GM18505 (cell line): Measurements from ENCODE around the gene CATSPERZ.
A peak's percentile ranks its signal among the peaks of the same experiment; 100 is the strongest.

Experiments used
- ATAC-seq: cut with Tn5 transposase; IDR thresholded peaks from one replicate; pipeline ENCODE4 v1.9.1; 2021; ENCODE audit not compliant: unreplicated experiment
- POLR2A ChIP-seq: IDR thresholded peaks from 4 replicates; pipeline ENCODE4 v1.6.1; 2011; ENCODE audit warnings: borderline replicate concordance; ENCODE audit not compliant: insufficient read depth, insufficient read length; ENCODE audit errors: extremely low read depth

CATSPERZ gene

DNA sequence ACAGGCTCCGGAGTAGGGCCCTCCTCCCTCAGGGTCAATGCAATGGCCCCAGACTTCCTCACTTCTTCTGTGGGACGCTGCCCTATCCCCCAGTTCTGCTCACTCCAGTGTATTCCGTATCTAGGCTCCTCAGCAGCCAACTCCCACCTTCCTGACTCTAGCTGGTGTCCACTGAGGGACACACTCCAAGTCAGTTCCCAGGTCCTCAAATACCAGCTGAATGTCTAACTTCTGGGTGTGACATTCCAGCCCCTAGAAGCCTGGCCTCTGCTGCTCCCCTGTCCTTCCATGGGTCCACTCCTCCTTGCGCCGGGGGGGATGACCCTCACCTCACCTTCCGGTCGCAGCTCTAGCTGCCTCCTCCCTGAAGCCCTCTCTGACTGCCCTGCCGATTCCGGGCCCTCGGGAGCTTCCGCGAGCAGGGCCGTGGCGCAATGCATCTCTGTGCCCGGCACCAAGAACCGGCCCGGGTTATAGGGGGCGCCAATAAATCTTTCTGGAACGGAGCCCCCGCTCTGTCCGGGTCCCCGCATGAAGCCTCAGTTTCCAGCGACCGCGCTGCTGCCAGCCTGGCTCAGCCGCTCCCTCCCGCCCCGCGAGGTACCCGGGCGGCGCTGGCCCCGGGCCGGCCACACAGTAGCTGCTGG lies 31.1 kb upstream of the CATSPERZ start:
- no peak for TF ChIP-seq POLR2A
- ATAC-seq: peak; percentile 4

DNA sequence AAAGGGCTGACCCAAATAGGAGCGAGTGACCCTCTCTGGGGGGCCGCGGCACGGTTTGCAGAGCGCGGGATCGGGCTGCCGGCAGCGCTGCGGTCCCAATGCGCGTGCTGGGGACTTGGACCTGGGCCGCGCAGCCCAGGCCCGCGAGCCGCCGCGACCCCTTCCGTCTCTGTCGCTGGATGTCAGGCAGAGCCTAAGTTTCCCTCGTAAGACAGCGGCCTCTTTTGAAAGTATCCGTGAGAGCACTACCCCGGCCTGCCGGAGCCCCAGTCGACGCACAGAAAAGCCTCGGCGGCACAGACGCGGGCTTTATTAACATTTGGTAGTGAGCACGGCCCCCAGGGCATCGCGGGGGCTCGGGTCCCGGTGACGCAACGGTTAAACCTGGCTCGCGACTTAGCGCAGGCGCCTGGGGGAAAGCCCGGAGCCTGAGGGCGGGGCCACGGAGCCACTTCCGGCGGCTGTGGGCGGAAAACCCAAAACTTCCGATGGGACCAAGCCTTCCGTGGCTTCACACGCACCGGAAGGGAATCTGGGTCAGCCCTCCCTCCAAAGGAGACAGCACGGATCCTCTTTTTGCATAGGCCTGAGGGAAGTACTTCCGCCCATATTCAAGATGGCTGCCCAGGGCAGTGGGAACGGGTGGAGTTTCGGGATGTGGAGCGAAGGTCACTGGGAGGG lies 30.5 kb upstream of the CATSPERZ start:
- peak; percentile 80 for TF ChIP-seq POLR2A
- peak; percentile 54 for ATAC-seq

DNA sequence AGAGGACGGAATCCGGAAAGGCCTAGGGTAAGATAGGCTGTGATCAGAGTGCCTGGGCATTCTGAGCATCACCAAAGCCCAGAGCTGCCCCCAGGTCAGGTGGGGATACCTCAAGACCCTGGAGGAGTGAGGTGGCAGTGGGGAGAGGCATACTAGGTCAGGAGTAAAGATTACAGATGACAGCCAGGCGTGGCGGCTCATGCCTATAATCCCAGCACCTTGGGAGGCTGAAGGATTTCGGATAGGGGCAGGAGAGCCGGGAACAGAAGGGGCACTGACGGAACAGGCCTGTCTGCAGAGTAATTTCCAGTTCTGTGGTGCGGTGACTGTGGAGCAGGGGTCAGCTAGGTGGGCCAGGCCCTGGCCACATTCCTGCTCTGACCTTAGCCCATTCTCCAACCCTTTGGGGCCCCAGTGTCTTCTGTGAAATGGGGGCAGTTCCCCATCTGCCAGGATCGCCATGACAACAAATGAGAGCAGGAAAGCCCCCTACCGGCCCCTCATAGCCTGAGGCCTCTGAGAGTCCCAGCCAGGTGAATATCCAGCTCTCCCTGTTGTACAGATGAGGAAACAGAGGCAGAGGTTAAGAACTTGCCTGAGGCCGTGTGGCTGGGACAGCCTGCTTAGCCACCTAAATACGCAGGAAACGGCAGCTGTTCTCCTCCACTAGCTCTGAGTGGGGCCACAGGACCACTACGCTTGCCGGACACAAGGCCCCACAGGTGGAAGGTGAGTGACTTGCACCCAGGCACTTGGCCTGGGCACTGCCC lies 24.9 kb upstream of the CATSPERZ start:
- ATAC-seq: no peak
- TF ChIP-seq POLR2A: no peak

DNA sequence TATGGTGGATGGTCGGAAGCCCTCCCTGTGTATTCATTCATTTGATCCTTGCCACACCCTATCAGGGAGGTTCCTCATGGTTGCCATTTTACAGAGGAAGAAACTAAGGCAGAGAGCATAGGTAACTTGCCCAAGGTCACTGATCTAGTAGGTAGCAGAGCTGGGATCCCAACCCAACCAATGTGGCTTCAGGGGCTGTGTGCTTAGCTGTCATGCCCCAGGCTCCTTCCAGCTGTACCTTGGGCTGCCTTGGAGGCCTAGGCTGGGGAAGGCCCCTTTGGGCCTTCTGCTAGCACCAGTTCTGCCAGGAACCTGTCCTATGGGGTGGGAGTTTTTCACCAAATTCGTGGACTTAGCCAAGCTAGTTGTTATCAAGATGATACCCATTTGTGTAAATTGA lies 24.3 kb upstream of the CATSPERZ start:
- ATAC-seq: no peak
- TF ChIP-seq POLR2A: no peak

DNA sequence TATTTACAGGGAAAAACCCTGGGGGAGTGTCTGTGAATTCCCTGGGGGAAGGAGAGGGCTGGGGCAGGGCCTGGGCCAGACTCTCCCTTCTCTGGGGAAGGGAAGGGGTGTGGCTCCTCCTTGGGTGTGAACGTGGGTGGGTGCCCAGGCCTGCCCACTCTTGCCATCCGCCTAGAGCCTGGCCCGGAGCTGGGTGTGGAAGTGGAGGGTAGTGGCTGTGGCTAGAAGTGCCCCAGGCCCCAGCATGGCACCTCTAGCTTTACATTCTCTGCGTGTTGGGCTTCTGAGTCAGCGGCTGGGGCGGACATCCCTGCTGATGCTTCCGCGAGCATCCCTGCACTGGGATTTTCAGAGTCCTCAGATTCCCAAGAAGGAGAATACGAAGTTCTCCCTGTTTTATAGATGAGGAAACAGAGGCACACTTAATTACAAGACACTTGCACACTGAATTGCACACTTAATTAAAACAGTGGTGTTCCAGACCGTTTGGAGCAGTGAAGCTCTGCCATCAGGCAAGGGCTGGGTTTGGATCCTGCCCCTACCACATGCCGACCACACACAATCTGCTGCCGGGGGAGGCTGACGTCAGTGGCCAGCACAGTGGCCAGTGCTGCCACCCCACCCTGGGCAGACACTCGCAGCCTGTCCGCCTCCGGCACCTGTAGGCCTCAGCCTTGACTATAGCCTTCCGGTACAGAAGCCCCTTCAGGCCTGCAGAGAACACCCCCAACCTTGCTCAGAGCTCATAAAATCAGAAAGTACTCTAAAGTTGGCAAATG lies 23.3 kb upstream of the CATSPERZ start:
- no peak for TF ChIP-seq POLR2A
- ATAC-seq: no peak

DNA sequence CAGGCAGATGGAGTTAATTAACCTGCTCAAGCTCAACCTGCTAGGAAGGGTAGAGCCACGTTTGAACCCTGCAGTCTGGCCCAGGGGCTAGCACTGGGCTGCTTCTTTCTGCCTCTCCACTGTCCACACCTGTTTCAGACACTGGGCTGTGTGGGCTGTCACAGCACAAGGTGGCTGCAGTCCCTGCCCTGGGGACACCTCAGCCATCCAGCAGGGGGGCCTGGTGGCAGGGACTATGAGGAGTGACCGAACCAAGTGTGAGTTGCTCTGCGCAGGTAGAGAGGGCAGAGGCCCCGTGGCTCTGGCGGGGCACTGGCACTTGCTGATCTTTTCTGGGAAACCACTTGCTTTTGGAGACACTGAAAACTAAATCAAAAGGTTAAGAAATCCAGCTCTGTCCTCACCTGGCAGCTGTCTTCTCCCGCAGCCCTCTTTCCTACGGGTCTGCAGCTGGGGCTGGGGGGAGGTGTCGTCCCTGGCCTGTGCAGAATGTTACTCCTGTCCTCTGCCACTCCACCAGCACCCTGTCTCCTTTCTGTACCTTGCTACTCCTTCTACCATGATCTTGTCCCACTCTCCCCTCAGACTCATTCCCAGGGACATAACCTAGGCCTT lies 21.5 kb upstream of the CATSPERZ start:
- no peak for ATAC-seq
- no peak for TF ChIP-seq POLR2A

DNA sequence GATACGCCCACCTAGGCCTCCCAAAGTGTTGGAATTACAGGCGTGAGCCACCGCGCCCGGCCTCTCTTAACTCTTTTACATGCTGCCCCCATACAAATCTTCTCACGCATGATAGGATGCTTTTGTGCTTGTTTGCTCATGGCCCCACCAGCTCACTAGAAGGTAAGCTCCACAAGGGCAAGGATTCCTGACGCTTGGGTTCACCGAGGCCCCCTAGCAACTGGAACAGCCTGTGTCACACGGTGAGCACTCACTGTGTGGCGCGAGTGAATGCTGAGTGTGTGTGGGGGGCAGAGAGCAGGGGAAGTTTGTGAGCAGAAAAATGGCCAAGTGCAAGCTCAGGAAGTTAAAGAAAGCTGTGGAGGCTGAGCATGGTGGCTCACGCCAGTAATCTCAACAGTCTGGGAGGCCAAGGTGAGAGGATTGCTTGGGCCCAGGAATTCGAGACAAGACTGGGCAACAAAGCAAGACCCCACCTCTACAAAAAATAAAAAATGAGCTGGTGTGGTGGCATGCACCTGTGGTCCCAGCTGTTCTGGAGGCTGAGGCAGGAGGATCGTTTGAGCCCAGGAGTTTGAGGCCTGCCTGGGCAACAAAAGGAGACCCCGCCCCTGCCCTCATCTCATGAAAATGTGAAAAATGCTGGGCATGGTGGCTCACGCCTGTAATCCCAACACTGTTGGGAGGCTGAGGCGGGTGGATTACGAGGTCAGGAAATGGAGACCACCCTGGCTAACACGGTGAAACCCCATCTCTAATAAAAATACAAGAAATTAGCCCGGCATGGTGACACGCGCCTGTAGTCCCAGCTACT lies 18.0 kb upstream of the CATSPERZ start:
- no peak for TF ChIP-seq POLR2A
- no peak for ATAC-seq

DNA sequence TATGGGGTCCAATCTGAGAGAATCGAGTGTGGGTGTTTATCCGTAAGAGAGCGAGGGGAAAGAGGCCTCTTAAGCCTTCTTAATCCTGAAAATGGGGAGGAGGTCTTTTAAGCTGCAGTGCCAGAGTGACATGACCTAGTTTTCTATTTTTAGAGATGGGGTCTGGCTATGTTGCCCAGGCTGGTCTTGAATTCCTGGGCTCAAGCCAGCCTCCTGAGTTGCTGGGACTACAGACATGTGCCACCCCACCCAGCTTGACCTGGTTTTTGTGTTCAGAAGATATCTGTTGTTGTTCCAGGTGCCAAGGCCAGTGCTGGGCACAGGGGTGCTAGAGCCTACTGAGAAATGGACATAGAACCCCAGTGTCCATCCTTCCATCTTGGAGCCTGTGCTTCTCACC lies 17.1 kb upstream of the CATSPERZ start:
- TF ChIP-seq POLR2A: no peak
- ATAC-seq: no peak

DNA sequence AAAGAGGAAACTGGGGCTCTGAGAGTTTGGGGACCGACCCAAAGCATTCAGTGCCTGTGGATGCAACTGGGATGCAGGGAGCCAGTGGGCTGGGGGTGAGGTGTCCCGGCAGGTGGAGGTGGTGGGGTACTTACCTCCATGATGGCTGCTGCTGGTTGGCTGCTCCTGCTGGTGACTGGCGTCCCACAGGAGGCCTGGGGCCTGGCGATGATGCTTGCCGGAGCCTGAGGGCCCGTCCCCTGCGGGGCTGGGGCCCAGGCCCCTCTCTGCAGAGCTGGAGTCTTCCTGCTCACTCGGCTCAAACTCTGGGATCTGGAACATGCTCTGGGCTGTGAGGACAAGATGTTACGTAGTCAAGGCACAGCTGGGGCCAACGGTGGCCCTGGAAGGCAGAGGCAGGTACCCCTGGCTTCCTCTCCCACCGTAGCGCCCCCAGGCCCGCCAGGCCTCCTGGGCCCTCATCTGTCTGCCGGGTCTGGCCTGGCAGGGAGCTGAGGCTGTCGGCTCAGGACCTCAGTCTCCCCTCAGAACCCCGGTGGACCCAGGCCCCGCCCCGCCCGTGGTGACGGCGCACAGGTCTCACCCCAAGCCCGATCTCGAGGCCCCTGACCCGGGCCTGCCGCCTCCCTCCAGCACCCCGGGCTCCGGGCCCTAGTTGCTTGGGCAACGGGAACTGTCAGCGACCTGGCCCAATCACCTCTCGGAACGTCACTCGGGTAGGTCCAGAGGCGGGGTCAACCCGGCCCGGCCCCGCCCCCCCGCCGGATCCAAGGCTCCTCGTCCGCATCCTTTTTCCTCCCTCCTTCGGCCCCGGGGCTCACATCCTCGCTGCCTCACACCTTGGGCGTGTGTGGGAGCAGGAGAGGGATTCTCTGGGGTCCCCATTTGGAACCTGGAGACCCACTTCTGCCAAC lies 15.9 kb upstream of the CATSPERZ start, which contains the start of gene BAD:
Gene BAD (minus strand): TSS at position 618 of the 914 bp plus-strand sequence. CDS start 297 bp downstream, at position 321.
- peak; percentile 56 for TF ChIP-seq POLR2A
- ATAC-seq: peak; percentile 53

DNA sequence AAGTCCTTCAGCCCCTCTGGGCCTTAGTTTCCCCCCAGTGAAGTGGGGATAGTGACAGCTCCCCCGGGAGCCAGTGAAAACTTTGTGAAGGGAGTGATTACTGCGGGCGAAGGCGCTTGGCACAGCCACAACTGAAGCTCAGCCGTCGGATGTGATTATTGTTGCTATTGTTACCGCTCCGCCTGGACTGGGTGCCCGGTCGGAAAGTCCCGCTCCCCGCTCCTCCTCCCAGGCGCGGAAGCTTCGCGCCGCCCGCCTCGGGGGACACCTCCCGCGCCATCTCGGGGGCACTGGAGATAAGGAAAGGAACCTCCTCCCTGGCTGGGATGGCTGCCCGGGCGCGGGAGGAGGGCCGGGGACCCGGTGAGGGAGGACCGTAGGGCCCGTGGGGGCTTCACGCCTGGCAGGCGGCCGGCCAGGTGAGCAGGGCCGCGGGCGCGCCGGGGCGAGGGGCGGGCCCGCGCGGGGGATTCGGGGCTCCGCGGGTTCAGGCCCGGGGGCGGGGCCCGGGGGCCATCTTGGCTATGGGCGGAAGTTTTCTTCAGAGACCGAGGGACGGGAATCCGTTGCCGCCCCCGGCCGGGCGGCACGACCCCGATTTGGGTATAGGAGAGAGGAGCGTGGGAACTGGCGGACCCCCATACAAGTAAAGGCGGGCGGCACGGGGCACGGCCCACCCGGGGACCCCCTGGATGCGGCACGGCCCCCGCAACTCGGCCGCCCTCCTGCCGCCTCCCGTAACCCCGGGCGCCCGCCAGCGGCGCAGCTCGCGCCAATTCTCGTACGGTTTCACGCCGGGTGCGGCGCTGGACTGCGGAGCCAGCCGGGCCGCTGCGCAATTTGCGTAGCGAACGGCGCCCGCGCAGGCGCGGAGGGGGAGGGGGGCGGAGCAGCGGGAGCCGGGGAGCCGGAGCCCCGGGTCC lies 14.9 kb upstream of the CATSPERZ start, which contains the start of gene GPR137:
Gene GPR137 (plus strand): TSS at position 887 of the 923 bp plus-strand sequence. CDS start 677 bp downstream, outside the sequence.
- ATAC-seq: peak; percentile 59
- peak; percentile 49 for TF ChIP-seq POLR2A
